SU-DHL-6 (cell line): Measurements from ENCODE around the gene SETD4.

Source experiments
- H2AFZ ChIP-seq: fragments of 200-600 bp; sonication (generic); 2 replicates; pipeline ENCODE4 v1.6.1; 2014; ENCODE audit warnings: low read depth, mild to moderate bottlenecking, moderate library complexity, mixed read lengths, antibody characterized with exemption, low read length; ENCODE audit not compliant: severe bottlenecking
- H3F3A ChIP-seq: fragments of 200-600 bp; shearing (Covaris generic); 2 replicates; pipeline ENCODE4 v1.6.0; 2016; ENCODE audit warnings: antibody characterized with exemption, mild to moderate bottlenecking; ENCODE audit not compliant: insufficient read depth
- H3K27ac ChIP-seq: fragments of 200-600 bp; sonication (generic); 2 replicates; pipeline ENCODE4 v1.5.1; 2016; ENCODE audit warnings: low read depth, mild to moderate bottlenecking, low read length, moderate library complexity, mixed read lengths
- H3K27me3 ChIP-seq: fragments of 200-600 bp; sonication (generic), shearing (Covaris generic); 2 replicates; pipeline ENCODE4 v1.6.0; 2014; ENCODE audit warnings: mild to moderate bottlenecking, low read length
- H3K36me3 ChIP-seq: fragments of 200-600 bp; sonication (generic); 2 replicates; pipeline ENCODE4 v1.6.1; 2014; ENCODE audit warnings: mild to moderate bottlenecking, low read length, mixed read lengths
- H3K4me2 ChIP-seq: fragments of 300-600, 200-600 bp; shearing (Covaris generic), sonication (generic); 2 replicates; pipeline ENCODE4 v1.6.0; 2014; ENCODE audit warnings: low read length, low read depth, mild to moderate bottlenecking; ENCODE audit not compliant: poor library complexity, severe bottlenecking
- H3K4me3 ChIP-seq: fragments of 200-600 bp; sonication (generic); 2 replicates; pipeline ENCODE4 v1.5.1; 2014; ENCODE audit warnings: antibody characterized with exemption, low read length, mild to moderate bottlenecking, mixed read lengths; ENCODE audit not compliant: insufficient read depth, poor library complexity, severe bottlenecking
- H3K79me2 ChIP-seq: fragments of 200-600 bp; sonication (generic); 2 replicates; pipeline ENCODE4 v1.6.1; 2014; ENCODE audit warnings: mild to moderate bottlenecking, low read length, moderate library complexity; ENCODE audit not compliant: insufficient read depth
- H3K9ac ChIP-seq: fragments of 200-600 bp; sonication (generic); 2 replicates; pipeline ENCODE4 v1.7.0; 2014; ENCODE audit warnings: mild to moderate bottlenecking, low read length
- H3K9me2 ChIP-seq: fragments of 200-600 bp; sonication (generic); replicated peaks from 2 replicates; pipeline ENCODE4 v1.6.1; 2014; ENCODE audit warnings: low read length; ENCODE audit not compliant: insufficient read depth
- H3K9me3 ChIP-seq: fragments of 200-600 bp; sonication (generic); 2 replicates; pipeline ENCODE4 v1.6.1; 2014; ENCODE audit warnings: low read length, mixed read lengths; ENCODE audit not compliant: insufficient read depth
- H4K20me1 ChIP-seq: fragments of 200-600 bp; sonication (generic); 2 replicates; pipeline ENCODE4 v1.6.1; 2014; ENCODE audit warnings: low read depth, mild to moderate bottlenecking, antibody characterized with exemption, low read length, moderate library complexity, mixed read lengths
- EZH2phosphoT487 ChIP-seq: fragments of 200-600 bp; sonication (generic), shearing (Covaris generic); conservative IDR thresholded peaks from 2 replicates; pipeline ENCODE4 v1.6.1; 2018; ENCODE audit warnings: mild to moderate bottlenecking, antibody characterized with exemption, low read length, moderate library complexity, mixed read lengths
- TF ChIP-seq, protein P1 (sequence below): fragments of 200-600 bp; sonication (generic); IDR thresholded peaks from one replicate; pipeline ENCODE4 v1.5.1; 2017; ENCODE audit warnings: antibody characterized with exemption, mild to moderate bottlenecking, low read length, moderate library complexity; ENCODE audit not compliant: insufficient read depth, poor library complexity, severe bottlenecking

Gene SETD4

DNA sequence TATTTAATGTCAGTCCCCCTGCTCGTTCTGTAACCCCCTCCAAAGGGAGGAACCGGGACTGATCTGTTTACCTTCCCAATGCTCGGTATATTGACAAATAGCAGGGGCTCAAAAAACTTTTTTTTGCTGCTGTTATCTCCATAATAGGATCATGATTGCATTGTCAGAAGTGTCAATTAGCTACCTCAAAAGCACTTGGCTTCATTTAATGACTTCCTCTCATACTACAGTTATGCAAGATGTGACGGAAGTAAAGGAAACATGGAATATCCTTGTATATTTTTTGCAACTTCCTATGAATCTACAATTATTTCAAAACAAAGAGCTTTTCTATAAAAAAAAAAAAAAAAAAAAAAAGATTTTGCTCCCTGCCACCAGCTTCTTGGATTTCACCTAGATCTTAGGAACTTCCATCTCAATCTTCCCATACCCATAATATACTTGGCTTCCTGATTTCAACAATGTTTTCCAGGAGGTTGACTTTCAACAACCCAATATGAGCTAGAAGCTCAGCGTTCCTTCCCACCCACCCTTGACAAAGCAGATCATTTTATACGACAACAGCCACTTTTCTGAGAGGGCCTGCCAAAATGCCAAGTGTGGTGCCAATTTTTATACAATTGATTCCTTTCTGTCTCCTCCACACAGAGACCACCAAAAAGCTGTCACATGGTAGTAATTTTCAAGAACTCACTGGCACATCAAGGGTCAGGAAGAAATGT lies 71.7 kb downstream of the SETD4 start:
- Histone ChIP-seq H3F3A (no peaks in the 10 kb centered on the region), H4K20me1 (no peaks in the 10 kb centered on the region), H3K27me3 (no peaks in the 10 kb centered on the region), H2AFZ (no peak overlapping the region), H3K27ac (no peak overlapping the region), H3K9ac (no peak overlapping the region), H3K79me2 (no peaks in the 10 kb centered on the region), H3K9me2 (no peaks in the 10 kb centered on the region), H3K4me3 (no peak overlapping the region), H3K9me3 (no peaks in the 10 kb centered on the region), H3K36me3 (no peaks in the 10 kb centered on the region), H3K4me2 (no peak overlapping the region)
- no peak for TF ChIP-seq EZH2phosphoT487
- TF ChIP-seq, protein P1, sequence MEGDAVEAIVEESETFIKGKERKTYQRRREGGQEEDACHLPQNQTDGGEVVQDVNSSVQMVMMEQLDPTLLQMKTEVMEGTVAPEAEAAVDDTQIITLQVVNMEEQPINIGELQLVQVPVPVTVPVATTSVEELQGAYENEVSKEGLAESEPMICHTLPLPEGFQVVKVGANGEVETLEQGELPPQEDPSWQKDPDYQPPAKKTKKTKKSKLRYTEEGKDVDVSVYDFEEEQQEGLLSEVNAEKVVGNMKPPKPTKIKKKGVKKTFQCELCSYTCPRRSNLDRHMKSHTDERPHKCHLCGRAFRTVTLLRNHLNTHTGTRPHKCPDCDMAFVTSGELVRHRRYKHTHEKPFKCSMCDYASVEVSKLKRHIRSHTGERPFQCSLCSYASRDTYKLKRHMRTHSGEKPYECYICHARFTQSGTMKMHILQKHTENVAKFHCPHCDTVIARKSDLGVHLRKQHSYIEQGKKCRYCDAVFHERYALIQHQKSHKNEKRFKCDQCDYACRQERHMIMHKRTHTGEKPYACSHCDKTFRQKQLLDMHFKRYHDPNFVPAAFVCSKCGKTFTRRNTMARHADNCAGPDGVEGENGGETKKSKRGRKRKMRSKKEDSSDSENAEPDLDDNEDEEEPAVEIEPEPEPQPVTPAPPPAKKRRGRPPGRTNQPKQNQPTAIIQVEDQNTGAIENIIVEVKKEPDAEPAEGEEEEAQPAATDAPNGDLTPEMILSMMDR = no peak

DNA sequence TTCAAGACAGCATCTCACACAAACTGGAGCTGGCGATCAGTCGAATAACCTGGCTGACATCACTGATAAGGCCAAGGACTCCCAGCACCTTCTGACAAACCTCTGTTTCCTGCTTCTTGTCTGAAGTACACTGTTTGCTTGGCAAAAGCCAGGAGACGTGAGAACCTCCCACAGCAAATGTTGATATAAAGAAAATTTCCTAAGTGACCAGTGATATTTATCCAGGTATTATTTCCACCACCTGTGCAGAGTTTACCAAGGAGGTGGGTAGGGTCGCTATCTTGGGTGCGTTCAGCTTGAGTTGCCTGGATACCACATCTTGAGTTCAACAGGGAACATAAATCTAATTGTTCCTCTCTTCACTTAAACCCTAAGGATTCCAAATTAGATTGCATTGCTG lies 72.9 kb downstream of the SETD4 start:
- TF ChIP-seq, protein P1 = no peak
- TF ChIP-seq EZH2phosphoT487 = no peak
- Histone ChIP-seq H3K4me2 (no peak overlapping the region), H2AFZ (no peak overlapping the region)

DNA sequence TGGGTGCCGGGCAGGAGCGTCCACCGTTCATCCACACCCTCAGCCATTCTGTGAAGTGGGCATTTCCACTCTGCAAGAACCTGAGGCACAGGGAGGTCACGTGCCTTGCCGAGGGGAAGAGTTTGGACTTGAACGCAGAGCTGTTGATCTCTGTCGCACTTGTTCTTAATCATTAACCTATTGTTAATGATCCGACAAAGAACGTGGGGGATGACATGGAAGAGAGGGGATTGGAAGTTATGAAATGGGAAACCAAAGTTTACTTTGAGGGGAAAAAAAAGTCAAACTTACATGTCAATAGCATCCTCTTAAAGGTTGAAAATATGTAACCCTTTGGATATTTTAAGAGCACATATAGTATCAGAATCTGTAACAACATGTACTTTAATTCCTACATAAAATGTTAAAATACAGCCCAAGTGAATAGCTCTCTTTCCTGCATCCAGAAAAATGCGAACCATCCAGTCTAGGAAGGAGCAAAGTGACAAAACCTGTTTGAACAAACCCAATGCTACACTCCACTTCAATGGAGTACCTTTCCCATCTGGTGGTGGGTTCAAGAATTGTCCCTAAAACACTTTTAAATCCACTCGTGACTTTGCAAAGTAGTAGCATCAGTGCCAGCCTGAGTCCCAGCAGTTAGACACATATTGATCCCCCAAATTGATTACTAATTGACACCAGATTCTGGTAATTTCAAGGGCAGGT lies 75.5 kb downstream of the SETD4 start:
- Histone ChIP-seq H3K9me3 (no peaks in the 10 kb centered on the region), H3K27me3 (no peaks in the 10 kb centered on the region), H3K27ac (no peak overlapping the region), H3K9ac (no peak overlapping the region), H3K4me3 (no peak overlapping the region), H3K79me2 (no peaks in the 10 kb centered on the region), H4K20me1 (no peaks in the 10 kb centered on the region), H2AFZ (no peak overlapping the region), H3K36me3 (no peaks in the 10 kb centered on the region), H3K9me2 (no peaks in the 10 kb centered on the region), H3F3A (no peaks in the 10 kb centered on the region), H3K4me2 (no peak overlapping the region)
- TF ChIP-seq, protein P1 = no peak
- TF ChIP-seq EZH2phosphoT487 = no peak

More for the DNA sequence above, 72.9 kb downstream of the SETD4 start:
- H3K9me3 ChIP-seq = no peaks in the 10 kb centered on the region
- no peaks in the 10 kb centered on the region for H4K20me1 ChIP-seq
- H3K27me3 ChIP-seq = no peaks in the 10 kb centered on the region
- no peaks in the 10 kb centered on the region for H3K79me2 ChIP-seq
- H3K9ac ChIP-seq = no peak overlapping the region
- no peaks in the 10 kb centered on the region for H3K9me2 ChIP-seq
- H3K36me3 ChIP-seq = no peaks in the 10 kb centered on the region
- no peaks in the 10 kb centered on the region for H3F3A ChIP-seq
- H3K27ac ChIP-seq = no peak overlapping the region
- H3K4me3 ChIP-seq = no peak overlapping the region
